Activated naive CD8-positive, alpha-beta T cell treated with anti-CD3 and anti-CD28 coated beads for 36 hours (primary cell): ENCODE results near the gene SP100. TPM values are rescaled to one million over a fixed set of nuclear protein-coding genes. Genes with fewer than 3 reads are reported as not detected.
"Not testable (repeated sequence)": the region's sequence is repeated elsewhere in the genome, so short reads cannot be mapped to it uniquely, and the experiment has no call there.

Source experiments
- DNase-seq: peaks from one replicate; pipeline ENCODE4 v3.0.0; 2021
- H3K27ac Mint-ChIP-seq: one replicate; pipeline ENCODE4 v1.8.0; 2022; ENCODE audit warnings: mild to moderate bottlenecking, moderate library complexity, mixed read lengths
- H3K27me3 Mint-ChIP-seq: one replicate; pipeline ENCODE4 v1.8.0; 2022; ENCODE audit warnings: mild to moderate bottlenecking, mixed read lengths
- H3K36me3 Mint-ChIP-seq: one replicate; pipeline ENCODE4 v1.8.0; 2021; ENCODE audit warnings: mild to moderate bottlenecking, mixed read lengths
- H3K4me1 Mint-ChIP-seq: one replicate; pipeline ENCODE4 v1.8.0; 2021; ENCODE audit warnings: mixed read lengths
- H3K4me3 Mint-ChIP-seq: one replicate; pipeline ENCODE4 v1.8.0; 2022; ENCODE audit warnings: mild to moderate bottlenecking, moderate library complexity, mixed read lengths
- H3K9me3 Mint-ChIP-seq: one replicate; pipeline ENCODE4 v1.8.0; 2022; ENCODE audit warnings: mixed read lengths
- total RNA-seq, 2 experiments: library from RNA; stranded (reverse); gene quantifications; one replicate each; pipeline ENCODE4 v1.2.3, GENCODE V29; 2021

SP100 gene
- total RNA-seq, 2 experiments from 2014 or later = 108 to 112 TPM

DNA sequence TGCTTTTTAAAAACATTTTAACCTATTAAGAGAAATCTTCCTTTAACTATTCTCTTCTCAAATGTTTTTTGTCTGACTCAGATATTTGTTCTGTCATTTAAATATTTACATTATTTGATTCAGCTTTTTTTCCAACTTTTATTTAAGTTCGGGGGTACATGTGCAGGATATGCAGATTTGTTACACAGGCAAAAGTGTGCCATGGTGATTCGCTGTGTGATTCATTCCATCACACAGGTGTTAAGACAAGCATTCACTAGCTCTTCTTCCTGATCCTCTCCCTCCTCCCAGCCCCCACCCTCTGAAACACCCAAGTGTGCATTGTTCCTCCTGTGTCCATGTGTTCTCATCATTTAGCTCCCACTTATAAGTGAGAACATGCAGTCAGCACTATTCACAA, 19.4 kb downstream of the SP100 start:
- Mint-ChIP-seq H3K36me3 (peaks cover 72% of the 10 kb centered on the region), H3K27ac (no peak overlapping the region), H3K4me1 (peaks cover 49% of the 10 kb centered on the region), H3K4me3 (no peak overlapping the region), H3K9me3 (peaks cover 11% of the 10 kb centered on the region), H3K27me3 (no peaks in the 10 kb centered on the region)
- DNase-seq = no peak

DNA sequence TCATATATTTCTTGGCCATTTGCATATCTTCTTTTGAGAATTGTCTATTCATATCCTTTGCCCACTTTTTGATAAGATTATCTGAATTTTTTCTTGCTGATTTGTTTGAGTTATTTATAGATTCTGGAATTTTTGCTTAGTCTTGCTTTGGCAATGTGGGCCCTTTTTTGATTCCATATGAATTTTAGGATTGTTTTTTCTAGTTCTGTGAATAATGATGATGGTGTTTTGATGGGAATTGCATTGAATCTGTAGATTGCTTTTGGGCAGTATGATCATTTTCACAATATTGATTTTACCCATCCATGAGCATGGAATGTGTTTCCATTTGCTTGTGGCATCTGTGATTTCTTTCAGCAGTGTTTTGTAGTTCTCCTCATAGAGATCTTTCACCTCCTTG, 23.1 kb downstream of the SP100 start:
- Mint-ChIP-seq H3K36me3 (peaks cover 63% of the 10 kb centered on the region), H3K9me3 (peaks cover 11% of the 10 kb centered on the region), H3K4me1 (peaks cover 58% of the 10 kb centered on the region), H3K27ac (peak overlapping the region; percentile 95), H3K4me3 (peak overlapping the region; percentile 78)
- not testable (repeated sequence) for H3K27me3 Mint-ChIP-seq, DNase-seq

DNA sequence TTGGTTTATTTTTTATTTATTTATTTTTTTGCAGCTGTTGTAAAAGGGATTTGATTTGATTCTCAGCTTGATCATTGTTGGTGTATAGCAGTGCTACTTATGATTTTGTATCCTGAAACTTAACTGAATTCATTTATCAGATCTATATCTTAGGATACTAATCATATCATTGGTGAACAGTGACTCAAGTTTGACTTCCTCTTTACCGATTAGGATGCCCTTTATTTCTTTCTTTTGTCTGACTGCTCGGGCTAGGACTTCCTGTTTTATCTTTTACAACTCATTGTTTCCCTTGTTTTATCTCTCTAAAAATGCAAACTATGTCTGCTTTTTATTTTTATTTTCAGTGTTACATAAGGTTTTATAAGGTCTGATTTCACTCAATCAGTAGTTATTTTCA, 23.6 kb downstream of the SP100 start:
- Mint-ChIP-seq H3K27me3 (no peaks in the 10 kb centered on the region), H3K4me1 (peaks cover 54% of the 10 kb centered on the region), H3K4me3 (peak overlapping the region; percentile 78), H3K9me3 (peaks cover 11% of the 10 kb centered on the region), H3K27ac (peak overlapping the region; percentile 95), H3K36me3 (peaks cover 64% of the 10 kb centered on the region)
- no peak for DNase-seq

DNA sequence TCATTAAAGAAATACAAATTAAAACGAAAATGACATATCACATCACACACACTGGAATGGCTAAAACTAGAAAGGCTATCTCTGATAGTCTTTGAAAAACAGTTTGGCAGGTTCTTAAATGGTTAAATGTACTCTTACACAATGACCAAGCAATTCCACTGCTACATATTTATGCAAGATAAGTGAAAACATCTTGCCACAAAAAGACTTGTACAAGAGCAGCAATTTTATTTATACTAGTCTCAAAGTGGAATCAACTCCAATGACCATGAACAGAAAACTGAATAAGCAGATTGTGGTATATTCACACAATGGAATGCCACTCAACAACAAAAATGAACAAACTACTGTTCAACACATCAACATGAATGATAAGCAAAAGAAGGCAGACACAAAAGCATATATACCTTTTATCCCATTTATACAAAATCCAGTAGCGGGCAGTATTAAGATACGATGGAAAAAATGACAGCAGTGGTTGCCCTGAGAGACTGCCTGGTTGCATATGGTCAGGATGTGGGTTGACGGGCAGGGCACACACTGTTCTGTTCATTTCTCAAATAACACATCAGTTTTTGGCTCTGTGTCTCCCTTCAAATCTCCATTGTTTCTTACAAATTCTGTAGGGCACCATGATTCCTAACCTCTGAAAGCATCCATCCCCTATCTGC, 25.4 kb downstream of the SP100 start:
- Mint-ChIP-seq H3K4me3 (peak overlapping the region; percentile 46), H3K36me3 (peaks cover 63% of the 10 kb centered on the region), H3K27ac (peak overlapping the region; percentile 90), H3K4me1 (peaks cover 51% of the 10 kb centered on the region), H3K9me3 (peaks cover 6% of the 10 kb centered on the region), H3K27me3 (no peaks in the 10 kb centered on the region)
- DNase-seq = peak; percentile 60

GRCh38 chr2:230443541-230443940, 27.5 kb downstream of the SP100 start:
- DNase-seq = no peak
- peaks cover 69% of the 10 kb centered on the region for H3K36me3 Mint-ChIP-seq
- H3K27ac Mint-ChIP-seq = peak overlapping the region; percentile 26
- no peak overlapping the region for H3K4me3 Mint-ChIP-seq
- peaks cover 72% of the 10 kb centered on the region for H3K4me1 Mint-ChIP-seq
- H3K27me3 Mint-ChIP-seq = no peaks in the 10 kb centered on the region
- peaks cover 4% of the 10 kb centered on the region for H3K9me3 Mint-ChIP-seq

DNA sequence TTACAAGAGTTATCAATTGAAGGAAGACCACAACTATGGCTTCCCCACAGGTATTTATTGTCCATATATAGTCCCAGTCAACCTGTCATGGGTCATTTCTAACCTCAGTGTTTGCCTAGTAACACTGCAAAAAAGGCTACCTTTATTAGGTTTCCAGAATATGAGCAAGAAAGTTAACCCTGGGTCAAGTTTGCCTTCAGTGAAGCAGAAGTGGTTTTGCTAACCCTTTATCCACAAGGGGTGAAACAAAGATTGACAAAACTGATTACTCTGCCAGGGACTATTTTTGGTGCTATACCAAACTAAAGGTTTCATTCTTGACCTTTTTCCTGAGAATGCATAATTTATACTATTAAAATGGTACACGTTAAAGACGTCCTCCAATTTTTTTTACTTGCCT, 28.8 kb downstream of the SP100 start:
- H3K27ac Mint-ChIP-seq = no peak overlapping the region
- no peaks in the 10 kb centered on the region for H3K9me3 Mint-ChIP-seq
- DNase-seq = no peak
- no peak overlapping the region for H3K4me3 Mint-ChIP-seq
- H3K36me3 Mint-ChIP-seq = peaks cover 70% of the 10 kb centered on the region
- peaks cover 69% of the 10 kb centered on the region for H3K4me1 Mint-ChIP-seq
- no peaks in the 10 kb centered on the region for H3K27me3 Mint-ChIP-seq

DNA sequence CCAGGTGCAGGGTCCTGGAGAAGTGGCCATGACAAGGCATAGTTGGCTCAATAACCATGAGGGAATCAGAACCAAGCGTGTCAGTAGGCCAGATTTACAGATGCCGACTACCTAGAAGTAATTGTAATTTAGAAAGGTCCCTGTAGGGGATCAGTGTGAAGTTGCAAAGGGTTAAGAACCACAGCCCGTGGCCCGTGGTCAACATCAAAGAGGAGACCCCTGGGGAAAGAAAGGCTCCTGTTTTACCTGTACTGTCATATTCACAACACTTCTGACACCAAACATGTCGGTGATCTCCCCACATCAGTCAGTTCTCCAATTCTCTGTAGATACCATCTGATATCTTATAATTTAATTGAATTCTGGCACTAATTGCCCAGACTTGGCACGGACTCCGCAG, 31.0 kb downstream of the SP100 start:
- Mint-ChIP-seq H3K27me3 (no peaks in the 10 kb centered on the region), H3K27ac (peak overlapping the region; percentile 97), H3K4me3 (no peak overlapping the region), H3K9me3 (no peaks in the 10 kb centered on the region), H3K4me1 (peaks cover 54% of the 10 kb centered on the region), H3K36me3 (peaks cover 77% of the 10 kb centered on the region)
- peak; percentile 42 for DNase-seq

DNA sequence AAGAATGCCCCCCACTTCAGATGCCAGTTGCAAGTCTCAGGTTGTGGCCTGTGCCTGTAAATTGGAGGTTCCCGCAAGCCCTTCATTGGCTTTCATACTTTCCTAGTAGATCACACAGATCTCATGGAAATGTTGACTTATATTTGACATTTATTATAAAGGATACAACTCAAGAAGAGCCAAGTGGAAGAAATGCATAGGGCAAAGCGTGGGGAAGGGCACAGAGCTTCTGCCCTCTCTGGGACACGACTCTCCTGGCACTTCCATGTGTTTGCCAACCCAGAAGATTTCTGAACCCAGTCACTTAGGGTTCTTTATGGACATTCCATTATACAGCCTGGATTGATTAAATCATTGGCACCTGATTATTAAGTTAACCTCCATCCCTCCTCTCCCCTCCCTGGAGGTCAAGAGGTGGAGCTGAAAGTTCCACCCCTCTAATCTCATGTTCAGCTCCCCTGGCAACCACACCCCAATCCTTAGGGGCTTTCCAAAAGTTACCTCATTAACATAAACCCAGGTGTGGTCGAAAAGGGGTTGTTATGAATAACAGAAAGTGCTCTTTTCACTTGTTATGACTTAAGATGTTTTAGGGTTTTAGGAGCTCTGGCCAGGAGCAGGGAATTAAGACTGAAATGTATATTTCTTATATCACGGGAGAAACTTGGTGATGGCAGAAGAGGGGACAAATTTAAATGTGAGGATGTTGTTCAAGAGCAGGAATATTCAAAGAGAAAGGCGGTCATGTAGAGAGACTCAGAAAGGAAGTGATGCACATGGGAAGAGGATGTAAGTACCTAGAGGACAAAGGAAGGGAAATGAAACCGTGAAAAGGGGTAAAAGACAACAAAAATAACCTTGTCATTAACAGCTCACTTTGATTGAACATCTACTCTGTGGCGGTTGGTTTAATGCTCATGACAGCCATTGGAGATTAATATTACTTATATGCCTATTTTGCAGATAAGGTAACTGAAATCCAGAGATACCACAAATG, 31.8 kb downstream of the SP100 start:
- DNase-seq = peak; percentile 52
- Mint-ChIP-seq H3K27ac (peak overlapping the region; percentile 97), H3K27me3 (no peaks in the 10 kb centered on the region), H3K4me3 (peak overlapping the region; percentile 75), H3K4me1 (peaks cover 48% of the 10 kb centered on the region), H3K9me3 (peaks cover 2% of the 10 kb centered on the region), H3K36me3 (peaks cover 80% of the 10 kb centered on the region)

DNA sequence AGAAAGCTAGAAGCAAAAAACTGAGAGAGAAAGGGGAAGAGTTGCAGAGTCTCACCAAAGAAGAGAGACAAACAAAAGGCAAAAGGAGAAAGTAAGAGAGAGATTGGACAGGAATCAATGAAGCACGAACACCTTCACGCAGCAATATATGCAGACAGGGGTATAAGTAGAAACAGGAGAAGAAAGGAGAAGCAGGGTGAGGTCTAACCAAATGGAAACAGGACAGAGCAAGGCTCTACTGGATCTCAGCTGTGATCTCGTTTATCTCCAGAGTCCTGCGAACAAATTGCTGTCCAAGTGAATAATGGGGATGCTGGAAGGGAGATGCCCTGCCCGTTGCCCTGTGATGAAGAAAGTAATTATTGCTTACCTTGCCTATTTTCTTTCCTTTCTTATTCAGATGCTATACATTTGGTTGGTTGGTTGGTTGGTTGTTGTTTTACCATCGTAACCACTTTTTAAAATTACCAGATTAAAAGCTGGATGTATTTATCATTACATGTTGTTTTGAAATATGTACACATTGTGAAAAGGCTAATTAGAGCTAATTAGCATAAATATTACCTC, 34.0 kb downstream of the SP100 start:
- H3K27ac Mint-ChIP-seq = peak overlapping the region; percentile 1
- H3K36me3 Mint-ChIP-seq = peaks cover 87% of the 10 kb centered on the region
- peaks cover 53% of the 10 kb centered on the region for H3K4me1 Mint-ChIP-seq
- no peaks in the 10 kb centered on the region for H3K27me3 Mint-ChIP-seq
- H3K4me3 Mint-ChIP-seq = no peak overlapping the region
- H3K9me3 Mint-ChIP-seq = peaks cover 8% of the 10 kb centered on the region
- no peak for DNase-seq

GRCh38 chr2:230453006-230453405, 37.0 kb downstream of the SP100 start:
- Mint-ChIP-seq H3K4me1 (peaks cover 52% of the 10 kb centered on the region), H3K27me3 (no peaks in the 10 kb centered on the region), H3K4me3 (no peak overlapping the region), H3K27ac (no peak overlapping the region), H3K36me3 (peaks cover 88% of the 10 kb centered on the region), H3K9me3 (peaks cover 18% of the 10 kb centered on the region)
- DNase-seq = no peak

GRCh38 chr2:230455005-230455684, 39.1 kb downstream of the SP100 start:
- Mint-ChIP-seq H3K27me3 (no peaks in the 10 kb centered on the region), H3K9me3 (peaks cover 18% of the 10 kb centered on the region), H3K36me3 (peaks cover 90% of the 10 kb centered on the region), H3K27ac (no peak overlapping the region), H3K4me1 (peaks cover 51% of the 10 kb centered on the region), H3K4me3 (no peak overlapping the region)
- no peak for DNase-seq

GRCh38 chr2:230457073-230457768, 41.2 kb downstream of the SP100 start:
- no peak overlapping the region for H3K4me3 Mint-ChIP-seq

GRCh38 chr2:230457793-230458192, 41.8 kb downstream of the SP100 start:
- H3K27me3 Mint-ChIP-seq = no peaks in the 10 kb centered on the region
- peaks cover 48% of the 10 kb centered on the region for H3K4me1 Mint-ChIP-seq
- H3K9me3 Mint-ChIP-seq = peaks cover 16% of the 10 kb centered on the region
- DNase-seq = no peak
- H3K36me3 Mint-ChIP-seq = peaks cover 84% of the 10 kb centered on the region
- peak overlapping the region; percentile 79 for H3K27ac Mint-ChIP-seq
- no peak overlapping the region for H3K4me3 Mint-ChIP-seq

More at GRCh38 chr2:230457073-230457768, 41.2 kb downstream of the SP100 start:
- peaks cover 48% of the 10 kb centered on the region for H3K4me1 Mint-ChIP-seq
- peaks cover 87% of the 10 kb centered on the region for H3K36me3 Mint-ChIP-seq
- no peak for DNase-seq
- H3K9me3 Mint-ChIP-seq = peaks cover 18% of the 10 kb centered on the region
- H3K27ac Mint-ChIP-seq = peak overlapping the region; percentile 79
- no peaks in the 10 kb centered on the region for H3K27me3 Mint-ChIP-seq

DNA sequence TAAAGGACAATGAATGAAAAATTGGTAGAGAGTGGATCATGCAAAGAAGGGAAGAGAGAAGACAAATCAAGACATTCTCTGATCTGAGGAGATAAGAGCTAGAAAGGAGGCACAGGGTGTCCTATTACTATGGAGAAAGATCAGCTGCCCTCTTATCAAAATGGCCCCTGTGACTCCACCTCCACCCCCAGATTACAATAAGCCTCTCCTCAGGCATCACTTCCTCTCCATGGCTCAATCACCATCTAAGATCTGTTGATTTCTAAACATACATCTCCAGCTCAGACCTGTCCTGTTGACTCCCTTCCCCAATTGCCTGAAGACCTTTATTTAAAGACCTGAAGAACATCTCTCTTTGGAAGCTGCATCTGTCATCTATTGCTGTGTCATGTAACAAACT, 43.2 kb downstream of the SP100 start:
- no peak for DNase-seq
- Mint-ChIP-seq H3K4me1 (peaks cover 35% of the 10 kb centered on the region), H3K27ac (peak overlapping the region; percentile 50), H3K4me3 (no peak overlapping the region), H3K9me3 (peaks cover 13% of the 10 kb centered on the region), H3K36me3 (peaks cover 79% of the 10 kb centered on the region), H3K27me3 (no peaks in the 10 kb centered on the region)
